A549 (cell line): ENCODE data around the gene RIMKLA.

Source experiments
- JUNB ChIP-seq: fragments of >200 bp; sonication (Bioruptor Twin); formaldehyde crosslinking; IDR thresholded peaks from 2 replicates; pipeline ENCODE4 v1.6.1; 2016
- PHF8 ChIP-seq: fragments of 200-600 bp; sonication (generic); IDR thresholded peaks from 2 replicates; pipeline ENCODE4 v1.6.1; 2016; ENCODE audit warnings: low read depth, mild to moderate bottlenecking, antibody characterized with exemption, moderate library complexity, borderline replicate concordance
- TF ChIP-seq, protein P1 (sequence below): fragments of >200 bp; sonication (Bioruptor Twin); formaldehyde crosslinking; IDR thresholded peaks from 3 replicates; pipeline ENCODE4 v1.5.1; 2016

DNA sequence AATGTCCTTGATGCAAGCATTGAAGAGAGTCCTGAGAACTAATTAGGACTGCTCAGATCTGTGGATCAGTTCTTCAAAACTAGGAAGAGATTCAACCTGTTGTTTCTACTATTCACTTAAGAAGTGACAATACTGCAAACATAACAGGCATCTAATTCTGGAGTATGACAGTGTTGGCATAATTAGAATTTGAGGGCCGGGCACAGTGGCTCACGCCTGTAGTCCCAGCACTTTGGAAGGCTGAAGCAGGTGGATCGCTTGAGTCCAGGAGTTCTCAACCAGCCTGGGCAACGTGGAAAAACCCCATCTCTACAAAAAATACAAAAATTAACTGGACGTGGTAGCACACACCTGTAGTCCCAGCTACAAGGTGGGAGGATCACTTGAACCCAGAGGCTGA is 37.5 kb upstream of the RIMKLA start:
- TF ChIP-seq, protein P1, sequence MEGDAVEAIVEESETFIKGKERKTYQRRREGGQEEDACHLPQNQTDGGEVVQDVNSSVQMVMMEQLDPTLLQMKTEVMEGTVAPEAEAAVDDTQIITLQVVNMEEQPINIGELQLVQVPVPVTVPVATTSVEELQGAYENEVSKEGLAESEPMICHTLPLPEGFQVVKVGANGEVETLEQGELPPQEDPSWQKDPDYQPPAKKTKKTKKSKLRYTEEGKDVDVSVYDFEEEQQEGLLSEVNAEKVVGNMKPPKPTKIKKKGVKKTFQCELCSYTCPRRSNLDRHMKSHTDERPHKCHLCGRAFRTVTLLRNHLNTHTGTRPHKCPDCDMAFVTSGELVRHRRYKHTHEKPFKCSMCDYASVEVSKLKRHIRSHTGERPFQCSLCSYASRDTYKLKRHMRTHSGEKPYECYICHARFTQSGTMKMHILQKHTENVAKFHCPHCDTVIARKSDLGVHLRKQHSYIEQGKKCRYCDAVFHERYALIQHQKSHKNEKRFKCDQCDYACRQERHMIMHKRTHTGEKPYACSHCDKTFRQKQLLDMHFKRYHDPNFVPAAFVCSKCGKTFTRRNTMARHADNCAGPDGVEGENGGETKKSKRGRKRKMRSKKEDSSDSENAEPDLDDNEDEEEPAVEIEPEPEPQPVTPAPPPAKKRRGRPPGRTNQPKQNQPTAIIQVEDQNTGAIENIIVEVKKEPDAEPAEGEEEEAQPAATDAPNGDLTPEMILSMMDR = no peak
- TF ChIP-seq PHF8 (no peak), JUNB (no peak)
